HCT116 (cell line): ENCODE results near the gene MYO16.

Experiments used
- CBX3 ChIP-seq: IDR thresholded peaks from 2 replicates; pipeline ENCODE4 v1.6.1; 2012; ENCODE audit warnings: low read depth
- CEBPB ChIP-seq: IDR thresholded peaks from 2 replicates; pipeline ENCODE4 v1.6.1; 2012; ENCODE audit warnings: low read depth
- CTCF ChIP-seq, 3 experiments: fragments of 200-600 bp in 1 of 3; sonication (generic) in 1 of 3; IDR thresholded peaks in 2 of 3; conservative IDR thresholded peaks in 1 of 3; 2 replicates each; pipeline ENCODE4 v1.5.1; 2012 to 2017; ENCODE audit warnings: low read depth in 2 of 3, low read length in 2 of 3, antibody characterized with exemption in 1 of 3, borderline replicate concordance in 1 of 3, control low read depth in 1 of 3, mild to moderate bottlenecking in 1 of 3, mixed read lengths in 1 of 3, mixed run types in 1 of 3, moderate library complexity in 1 of 3; ENCODE audit not compliant: insufficient read depth in 1 of 3
- EZH2 ChIP-seq: fragments of 200-600 bp; sonication (generic); IDR thresholded peaks from 2 replicates; pipeline ENCODE4 v1.6.1; 2017; ENCODE audit warnings: antibody characterized with exemption, mixed run types
- EZH2phosphoT487 ChIP-seq: fragments of 200-600 bp; IDR thresholded peaks from 2 replicates; pipeline ENCODE4 v1.6.1; 2018; ENCODE audit warnings: antibody characterized with exemption, borderline replicate concordance
- POLR2A ChIP-seq: IDR thresholded peaks from 2 replicates; pipeline ENCODE4 v1.7.0; 2011; ENCODE audit warnings: borderline replicate concordance; ENCODE audit not compliant: insufficient read depth, insufficient read length; ENCODE audit errors: extremely low read depth
- POLR2AphosphoS5 ChIP-seq: IDR thresholded peaks from 2 replicates; pipeline ENCODE4 v1.6.1; 2011; ENCODE audit warnings: mild to moderate bottlenecking, low read depth, low read length, moderate library complexity
- SIN3A ChIP-seq: IDR thresholded peaks from 2 replicates; pipeline ENCODE4 v1.6.1; 2012; ENCODE audit warnings: low read depth
- TCF7L2 ChIP-seq: IDR thresholded peaks from 2 replicates; pipeline ENCODE4 v1.7.0; 2011; ENCODE audit warnings: borderline replicate concordance, inconsistent platforms; ENCODE audit not compliant: insufficient read depth, insufficient read length; ENCODE audit errors: extremely low read depth
- YY1 ChIP-seq: IDR thresholded peaks from 2 replicates; pipeline ENCODE4 v1.6.1; 2011; ENCODE audit warnings: low read length, low read depth, moderate library complexity, mild to moderate bottlenecking; ENCODE audit not compliant: insufficient replicate concordance; ENCODE audit errors: extremely low read depth
- ZNF274 ChIP-seq: fragments of 200-500 bp; sonication (Bioruptor generic); IDR thresholded peaks from 2 replicates; pipeline ENCODE4 v1.6.1; 2014; ENCODE audit warnings: mild to moderate bottlenecking, low read depth, low read length, inconsistent platforms

GRCh38 chr13:109007946-109008345 is 378.5 kb downstream of the MYO16 start:
- no peak for TF ChIP-seq CEBPB
- no peak for TF ChIP-seq CBX3
- no peak for TF ChIP-seq CTCF (IDR thresholded peaks at IDR 0.05 in 2 of 3, conservative IDR thresholded peaks at IDR 0.05 in 1 of 3; ENCODE audit: borderline replicate concordance in 1 of 3, insufficient read depth in 1 of 3, low read depth in 2 of 3, low read length in 2 of 3)
- TF ChIP-seq TCF7L2: no peak
- no peak for TF ChIP-seq ZNF274
- no peak for TF ChIP-seq POLR2AphosphoS5
- TF ChIP-seq EZH2: no peak
- no peak for TF ChIP-seq YY1
- TF ChIP-seq POLR2A: no peak
- TF ChIP-seq EZH2phosphoT487: no peak
- no peak for TF ChIP-seq SIN3A
